ENCODE data around the gene CEBPE.
"Not testable (repeated sequence)": the region's sequence is repeated elsewhere in the genome, so short reads cannot be mapped to it uniquely, and the experiment has no call there.

CEBPE gene

DNA sequence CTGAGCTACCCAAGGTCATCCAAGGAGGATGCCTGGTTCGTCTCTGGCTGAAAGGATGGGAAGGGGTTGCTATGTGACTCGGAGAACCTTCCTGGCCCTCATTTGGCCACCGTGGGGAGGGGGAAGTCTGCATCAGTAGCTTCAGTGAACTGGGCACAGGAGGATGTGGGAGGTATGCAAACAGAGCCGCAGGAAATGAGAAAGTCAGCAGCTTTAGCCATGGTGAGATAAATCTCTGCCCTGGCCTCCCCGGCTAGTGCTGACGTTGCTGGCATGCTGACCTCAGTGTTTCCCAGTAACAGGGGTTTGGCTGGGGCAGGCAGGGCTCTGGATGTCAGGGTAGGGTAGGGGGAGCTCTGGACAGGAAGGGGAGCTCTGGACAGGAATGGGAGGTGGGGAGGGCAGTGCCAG is 2.3 kb upstream of the CEBPE start:
- DNase-seq (ENCODE audit: low read depth) = no peak

- DNase-seq (ENCODE audit: low read depth) = peak; percentile 61
These were observed 1.6 kb upstream of the CEBPE start for GRCh38 chr14:23120541-23121251.

- no peak for DNase-seq (ENCODE audit: low read depth)
These were observed 590 bp upstream of the CEBPE start for GRCh38 chr14:23119363-23120327.

DNA sequence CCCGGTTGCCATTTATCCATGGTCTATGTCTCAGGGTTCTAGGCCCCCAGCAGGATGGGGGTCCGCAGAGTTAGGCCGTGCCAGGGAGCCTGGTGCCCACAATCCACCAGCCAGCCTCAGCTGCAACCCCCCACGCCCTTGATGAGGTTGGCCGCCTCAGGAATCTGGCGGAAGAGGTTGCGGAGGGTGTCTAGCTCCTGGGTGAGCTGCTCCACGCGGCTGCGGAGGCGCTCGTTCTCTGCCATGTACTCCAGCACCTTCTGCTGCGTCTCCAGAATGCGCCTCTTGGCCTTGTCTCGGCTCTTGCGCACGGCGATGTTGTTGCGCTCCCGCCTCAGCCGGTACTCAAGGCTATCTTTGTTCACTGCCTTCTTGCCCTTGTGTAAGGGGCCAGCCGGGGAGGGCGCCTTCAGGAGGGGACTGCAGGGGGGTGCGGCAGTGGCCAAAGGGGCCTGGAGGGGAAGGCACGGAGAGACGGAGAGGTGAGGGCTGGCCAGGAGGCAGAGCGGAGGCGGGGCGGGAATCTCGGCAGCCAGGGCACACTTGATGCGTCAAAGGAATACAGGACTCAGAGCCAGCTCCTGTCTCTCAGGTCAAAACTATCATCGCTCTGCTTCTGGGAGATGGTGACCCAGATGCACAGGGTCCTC is 1.6 kb downstream of the CEBPE start:
- DNase-seq (ENCODE audit: low read depth) = no peak

DNA sequence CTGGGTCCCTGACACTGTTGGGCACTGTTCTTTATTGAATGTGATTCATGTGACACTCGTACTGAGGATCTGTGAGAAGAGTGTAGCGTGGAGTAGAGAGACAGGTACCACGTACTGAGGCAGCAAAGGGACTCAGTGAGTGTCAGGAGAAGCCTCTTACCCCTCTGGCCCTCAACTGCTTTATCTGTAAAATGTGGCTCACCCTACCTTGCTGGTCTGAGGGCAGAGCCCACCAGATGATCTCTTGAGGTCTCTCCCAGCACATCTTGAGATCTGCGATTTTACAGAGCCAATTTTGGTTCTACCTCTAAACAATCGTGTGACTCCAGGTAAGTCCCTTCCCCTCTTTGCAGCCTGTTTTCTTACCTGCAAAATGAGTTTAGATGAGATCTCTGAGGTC is 3.1 kb downstream of the CEBPE start:
- DNase-seq (ENCODE audit: low read depth) = no peak

- DNase-seq (ENCODE audit: low read depth) = no peak
These were observed 3.9 kb downstream of the CEBPE start for GRCh38 chr14:23115039-23115731.

DNA sequence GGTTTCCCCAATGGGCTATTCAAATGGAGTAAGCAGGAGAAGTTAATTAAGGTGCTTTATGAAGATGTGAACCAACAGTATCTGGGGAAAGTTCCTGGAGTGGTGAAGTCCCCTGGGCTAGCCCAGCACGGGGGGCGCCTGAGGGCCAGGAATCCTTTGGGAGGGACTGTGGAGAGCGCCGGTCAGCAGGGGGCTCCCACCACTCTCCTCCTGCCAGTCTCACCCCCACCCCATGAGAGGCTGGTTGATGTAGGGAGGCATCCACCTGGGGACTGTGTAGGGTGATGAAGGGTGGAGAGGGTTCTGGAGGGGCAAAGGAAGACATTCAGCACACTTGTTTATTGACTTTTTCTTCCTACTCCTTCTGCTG is 4.4 kb downstream of the CEBPE start:
- no peak for DNase-seq (ENCODE audit: low read depth)

- no peak for DNase-seq (ENCODE audit: low read depth)
These were observed 5.0 kb downstream of the CEBPE start for GRCh38 chr14:23114120-23114458.

DNA sequence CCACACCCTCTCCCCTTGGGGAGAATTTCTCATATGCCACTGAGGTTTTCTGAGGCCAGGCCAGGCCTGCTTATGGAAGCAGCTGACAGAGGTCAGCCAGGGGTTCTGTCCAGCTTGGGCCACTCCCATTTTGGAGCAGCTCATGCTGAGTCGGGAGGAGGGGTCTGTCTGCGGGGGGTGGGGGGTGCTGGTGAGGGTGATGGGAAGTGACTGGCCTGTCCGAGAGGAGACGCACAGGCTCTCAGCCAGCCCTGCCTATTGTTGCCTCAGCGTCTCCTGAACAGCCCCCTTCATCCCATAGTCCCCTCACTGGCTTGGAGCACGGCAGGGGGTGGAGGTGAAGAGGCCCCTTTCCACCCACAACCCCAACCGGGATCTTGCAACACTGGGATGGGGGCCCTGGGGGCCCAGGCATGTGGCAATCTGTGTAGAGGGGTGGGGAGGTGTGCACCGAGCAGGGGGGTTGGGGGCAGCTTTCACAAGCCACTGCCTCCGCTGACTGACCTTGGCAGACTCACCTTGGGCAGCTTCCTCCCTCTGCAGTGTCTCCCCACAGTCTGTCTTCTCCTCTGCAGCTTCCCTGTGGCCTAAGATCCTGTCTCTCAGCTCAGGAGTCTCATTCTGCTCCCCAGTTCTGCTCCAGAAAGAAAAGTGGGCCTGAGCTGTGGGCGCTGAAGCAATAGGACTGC is 5.5 kb downstream of the CEBPE start:
- DNase-seq (ENCODE audit: low read depth) = no peak

GRCh38 chr14:23112359-23113178 is 6.5 kb downstream of the CEBPE start:
- no peak for DNase-seq (ENCODE audit: low read depth)

GRCh38 chr14:23110579-23111365 is 8.3 kb downstream of the CEBPE start:
- DNase-seq (ENCODE audit: low read depth) = no peak

GRCh38 chr14:23109769-23110168 is 9.3 kb downstream of the CEBPE start:
- no peak for DNase-seq (ENCODE audit: low read depth)

DNA sequence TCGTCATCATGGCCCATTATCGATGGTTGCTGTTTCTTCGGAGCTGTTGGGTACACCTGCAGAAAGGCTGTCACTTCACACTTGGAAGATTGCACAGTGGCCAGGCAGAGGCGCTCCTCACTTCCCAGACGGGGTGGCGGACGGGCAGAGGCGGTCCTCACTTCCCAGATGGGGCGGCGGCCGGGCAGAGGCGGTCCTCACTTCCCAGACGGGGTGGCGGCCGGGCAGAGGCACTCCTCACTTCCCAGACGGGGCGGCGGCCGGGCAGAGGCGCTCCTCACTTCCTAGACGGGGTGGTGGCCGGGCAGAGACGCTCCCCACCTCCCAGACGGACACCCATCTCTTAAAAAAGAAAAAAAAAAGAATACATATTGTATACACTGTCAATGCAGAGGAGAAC is 10.9 kb downstream of the CEBPE start:
- DNase-seq (ENCODE audit: low read depth) = not testable (repeated sequence)

- DNase-seq (ENCODE audit: low read depth) = not testable (repeated sequence)
These were observed 11.4 kb downstream of the CEBPE start for GRCh38 chr14:23107620-23108019.

- no peak for DNase-seq (ENCODE audit: low read depth)
These were observed 12.4 kb downstream of the CEBPE start for GRCh38 chr14:23106747-23107045.

DNA sequence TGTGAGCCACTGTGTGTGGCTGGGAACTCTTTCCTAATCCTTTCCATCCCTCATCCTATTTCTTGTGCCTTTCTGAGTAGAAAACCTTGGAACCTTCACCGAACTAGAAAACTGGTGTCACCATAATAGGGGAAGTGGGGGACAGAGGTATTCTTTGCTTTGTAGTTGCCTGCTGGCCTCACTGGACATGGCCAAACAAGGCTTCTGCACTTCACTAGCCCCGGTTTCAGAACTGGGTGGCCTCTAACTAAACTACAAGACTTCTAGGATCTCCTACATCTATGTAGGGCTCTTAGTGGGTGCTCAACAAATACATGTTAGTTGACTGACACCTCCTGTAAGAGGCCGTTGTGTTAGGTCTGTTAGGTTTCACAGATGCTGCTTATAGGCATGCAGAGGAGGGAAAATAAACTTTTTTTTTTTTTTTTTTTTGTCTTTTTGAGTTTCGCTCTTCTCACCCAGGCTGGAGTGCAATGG is 13.7 kb downstream of the CEBPE start:
- DNase-seq (ENCODE audit: low read depth) = no peak

GRCh38 chr14:23104591-23105347 is 14.3 kb downstream of the CEBPE start, which contains the start of gene CIROP:
Gene CIROP, minus strand, starts transcription at chr14:23104989. Its CDS starts 69 bp downstream, at chr14:23104920.
- no peak for DNase-seq (ENCODE audit: low read depth)

GRCh38 chr14:23104070-23104590 is 14.9 kb downstream of the CEBPE start:
- DNase-seq (ENCODE audit: low read depth) = no peak

- DNase-seq (ENCODE audit: low read depth) = no peak
These were observed 15.5 kb downstream of the CEBPE start for GRCh38 chr14:23103581-23103980.
